WI38 (cell line): Measurements from ENCODE around the gene ADAMTS8.

Experiments used
- H3K4me3 ChIP-seq: 2 replicates; pipeline ENCODE4 v1.5.1; 2011; ENCODE audit warnings: low read depth, mild to moderate bottlenecking, control low read depth, low read length
- TF ChIP-seq, protein P1 (sequence below): IDR thresholded peaks from 2 replicates; pipeline ENCODE4 v1.5.1; 2012; ENCODE audit warnings: low read depth, mild to moderate bottlenecking, control low read depth, low read length

ADAMTS8 gene

DNA sequence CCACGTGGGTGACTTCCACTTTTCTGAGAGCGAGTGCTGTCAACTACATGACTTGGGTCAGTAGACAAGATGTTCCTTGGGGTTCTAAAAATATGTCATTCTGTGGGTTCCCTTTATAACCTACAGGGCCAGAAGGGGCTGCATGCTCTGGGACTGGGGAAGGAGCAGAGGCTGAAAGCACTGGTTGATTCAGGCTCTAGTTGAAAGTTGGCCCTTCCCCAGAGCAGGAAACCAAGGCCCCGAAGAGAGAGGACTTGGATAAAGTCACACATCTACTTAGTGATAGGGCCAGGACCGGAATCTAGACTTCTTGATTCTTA lies 30.0 kb upstream of the ADAMTS8 start:
- TF ChIP-seq, protein P1, sequence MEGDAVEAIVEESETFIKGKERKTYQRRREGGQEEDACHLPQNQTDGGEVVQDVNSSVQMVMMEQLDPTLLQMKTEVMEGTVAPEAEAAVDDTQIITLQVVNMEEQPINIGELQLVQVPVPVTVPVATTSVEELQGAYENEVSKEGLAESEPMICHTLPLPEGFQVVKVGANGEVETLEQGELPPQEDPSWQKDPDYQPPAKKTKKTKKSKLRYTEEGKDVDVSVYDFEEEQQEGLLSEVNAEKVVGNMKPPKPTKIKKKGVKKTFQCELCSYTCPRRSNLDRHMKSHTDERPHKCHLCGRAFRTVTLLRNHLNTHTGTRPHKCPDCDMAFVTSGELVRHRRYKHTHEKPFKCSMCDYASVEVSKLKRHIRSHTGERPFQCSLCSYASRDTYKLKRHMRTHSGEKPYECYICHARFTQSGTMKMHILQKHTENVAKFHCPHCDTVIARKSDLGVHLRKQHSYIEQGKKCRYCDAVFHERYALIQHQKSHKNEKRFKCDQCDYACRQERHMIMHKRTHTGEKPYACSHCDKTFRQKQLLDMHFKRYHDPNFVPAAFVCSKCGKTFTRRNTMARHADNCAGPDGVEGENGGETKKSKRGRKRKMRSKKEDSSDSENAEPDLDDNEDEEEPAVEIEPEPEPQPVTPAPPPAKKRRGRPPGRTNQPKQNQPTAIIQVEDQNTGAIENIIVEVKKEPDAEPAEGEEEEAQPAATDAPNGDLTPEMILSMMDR, result no peak
- no peak overlapping the region for H3K4me3 ChIP-seq

DNA sequence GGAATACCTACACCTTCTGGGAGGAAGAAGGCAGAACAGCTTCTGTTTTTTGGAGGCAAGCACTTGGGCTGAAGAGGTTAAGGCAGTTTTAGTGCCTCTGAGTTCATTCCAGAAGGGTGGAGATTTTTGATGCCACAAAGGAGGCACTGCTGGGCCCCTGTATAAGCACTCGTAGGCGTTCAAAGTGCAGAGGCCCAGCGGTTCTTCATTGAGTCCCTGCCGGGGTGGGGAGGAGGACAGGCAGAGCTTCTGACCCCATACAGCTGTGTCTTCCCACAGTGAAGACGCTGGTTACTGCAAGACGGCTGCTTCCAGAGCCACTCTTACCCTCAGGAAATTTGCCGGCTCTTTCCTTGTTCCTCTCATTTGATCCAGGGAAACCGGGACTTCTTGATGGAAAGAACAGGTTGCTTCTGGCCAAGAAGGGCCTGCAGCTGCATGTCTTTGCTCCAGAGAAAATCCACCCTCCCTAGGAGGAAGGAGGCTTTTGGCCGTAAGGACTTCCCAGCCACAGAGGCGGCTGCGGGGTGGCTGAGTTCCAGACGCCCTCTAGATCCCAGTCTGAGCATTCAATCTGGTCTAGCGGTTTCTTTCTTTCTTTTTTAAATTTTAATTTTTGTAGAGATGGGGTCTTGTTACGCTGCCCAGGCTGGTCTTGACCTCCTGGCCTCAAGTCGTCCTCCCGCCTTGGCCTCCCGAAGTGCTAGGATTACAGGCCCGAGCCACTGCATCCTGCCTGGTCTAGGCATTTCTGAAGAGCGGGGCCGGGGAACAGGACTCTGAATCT lies 29.4 kb upstream of the ADAMTS8 start:
- TF ChIP-seq, protein P1, result no peak
- H3K4me3 ChIP-seq, result no peak overlapping the region

DNA sequence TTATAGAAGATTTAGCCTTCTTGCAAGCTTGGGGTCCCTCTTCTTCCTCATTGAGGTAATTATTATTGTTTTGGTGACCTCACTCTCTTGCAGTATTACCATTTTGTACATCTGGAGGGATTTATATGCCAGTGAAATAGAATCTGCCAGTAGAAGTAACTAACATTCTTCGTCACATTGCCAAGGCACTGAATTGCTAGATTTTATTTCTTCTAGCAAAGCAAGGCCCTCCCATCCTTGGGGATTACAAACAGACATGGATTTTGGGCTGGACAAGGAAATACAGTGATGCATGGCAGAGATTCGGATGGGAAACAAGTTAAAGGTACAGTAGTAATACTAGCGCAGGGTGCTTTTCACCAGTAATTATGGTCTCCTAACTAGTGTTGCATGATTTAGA lies 27.9 kb upstream of the ADAMTS8 start:
- H3K4me3 ChIP-seq, result no peak overlapping the region
- TF ChIP-seq, protein P1, result no peak

DNA sequence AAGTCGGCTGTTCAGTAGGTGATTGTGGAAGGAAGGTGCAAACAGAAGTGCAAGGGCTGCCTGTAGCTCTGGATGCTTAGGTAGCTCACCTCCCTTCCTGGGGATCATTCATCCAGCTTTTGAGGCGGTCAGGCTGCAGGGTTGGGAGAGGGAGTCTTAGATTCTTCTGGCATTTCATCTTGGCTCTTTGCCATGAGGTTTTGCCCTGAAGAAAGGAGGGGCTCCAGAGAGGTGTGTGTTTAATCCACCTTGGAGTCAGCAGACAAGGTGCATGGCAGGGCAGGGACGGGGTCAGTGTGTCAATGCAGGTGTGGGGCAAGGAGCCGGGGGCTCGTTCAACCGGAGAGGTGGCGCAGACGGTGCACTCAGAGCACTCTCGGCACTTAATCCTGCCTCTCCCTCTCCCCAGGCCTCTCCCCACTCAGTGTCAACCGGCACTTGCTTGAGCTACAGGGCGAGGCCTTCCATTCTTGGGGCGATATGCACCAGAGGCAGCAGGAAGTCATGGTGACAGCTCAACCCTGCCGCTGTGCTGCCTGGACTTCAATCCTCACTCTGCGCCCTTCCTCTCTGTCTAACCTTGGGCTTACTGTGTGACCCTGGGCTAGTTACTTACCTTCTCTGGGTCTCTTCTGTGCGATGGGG lies 27.2 kb upstream of the ADAMTS8 start:
- no peak overlapping the region for H3K4me3 ChIP-seq
- TF ChIP-seq, protein P1, result no peak

DNA sequence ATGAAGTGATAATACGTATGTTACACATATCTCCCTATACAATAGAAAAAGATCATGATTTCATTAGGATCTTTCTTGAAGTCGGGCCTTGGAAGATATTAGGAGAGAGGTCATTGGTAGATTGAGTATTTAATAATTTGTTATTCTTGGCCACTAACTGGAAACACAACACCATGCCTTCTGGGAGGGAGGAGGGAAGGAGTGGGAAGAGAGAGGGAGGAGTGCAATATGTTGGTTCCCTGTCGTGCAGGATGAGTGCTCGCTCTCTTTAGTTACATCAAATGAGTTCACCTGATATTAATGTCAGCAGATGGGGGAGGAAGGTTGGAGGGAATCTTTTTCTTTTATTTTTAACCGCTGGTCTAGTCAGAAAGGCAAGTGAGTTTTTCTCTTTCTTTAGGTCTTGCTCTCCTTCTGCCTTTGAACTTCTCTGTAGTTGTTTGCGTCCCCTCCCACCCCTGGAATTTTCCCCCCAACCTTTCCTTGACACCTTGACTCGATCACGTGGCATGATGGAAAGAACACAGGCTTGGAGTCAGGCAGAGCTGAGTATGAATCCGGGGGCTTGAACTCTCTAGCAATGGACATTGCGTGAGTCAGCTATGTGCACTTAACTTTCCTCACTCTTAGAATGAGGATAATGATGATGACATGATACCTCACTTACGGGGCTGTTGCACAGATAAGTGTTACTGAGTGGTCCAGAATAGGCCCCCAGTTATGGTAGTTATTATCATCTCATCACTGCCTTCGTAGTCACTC lies 26.3 kb upstream of the ADAMTS8 start:
- no peak overlapping the region for H3K4me3 ChIP-seq
- TF ChIP-seq, protein P1, result no peak

DNA sequence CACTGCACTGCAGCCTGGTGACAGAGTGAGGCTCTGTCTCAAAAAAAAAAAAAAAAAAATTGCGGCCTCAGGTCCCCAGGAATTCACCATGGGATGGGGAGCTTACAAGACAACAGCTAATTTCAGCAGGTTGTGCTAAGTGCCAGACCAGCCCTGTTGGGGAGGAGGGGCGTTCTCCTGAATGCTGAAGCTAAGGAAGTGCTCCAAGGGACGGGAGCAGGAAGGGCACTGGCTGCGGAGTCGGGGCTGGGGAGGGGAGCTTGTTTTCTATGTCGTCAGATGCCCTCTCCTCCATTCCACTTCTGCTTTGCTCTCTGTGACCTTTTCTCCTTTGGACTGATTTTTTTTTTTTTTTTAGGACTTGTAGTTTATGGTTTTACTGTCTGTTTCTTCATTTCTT lies 24.5 kb upstream of the ADAMTS8 start:
- H3K4me3 ChIP-seq, result no peak overlapping the region

More for the DNA sequence above, 24.5 kb upstream of the ADAMTS8 start:
- TF ChIP-seq, protein P1, result no peak
